Stimulated activated CD8-positive, alpha-beta memory T cell treated with anti-CD3 and anti-CD28 coated beads, Interleukin-7, amount 100 ng/mL, for 24 hours (primary cell): ENCODE results near the gene SORCS1.

Experiments used
- DNase-seq: peaks from one replicate; pipeline ENCODE4 v3.0.0-alpha.2; 2020; ENCODE audit warnings: low read depth

The SORCS1 gene

DNA sequence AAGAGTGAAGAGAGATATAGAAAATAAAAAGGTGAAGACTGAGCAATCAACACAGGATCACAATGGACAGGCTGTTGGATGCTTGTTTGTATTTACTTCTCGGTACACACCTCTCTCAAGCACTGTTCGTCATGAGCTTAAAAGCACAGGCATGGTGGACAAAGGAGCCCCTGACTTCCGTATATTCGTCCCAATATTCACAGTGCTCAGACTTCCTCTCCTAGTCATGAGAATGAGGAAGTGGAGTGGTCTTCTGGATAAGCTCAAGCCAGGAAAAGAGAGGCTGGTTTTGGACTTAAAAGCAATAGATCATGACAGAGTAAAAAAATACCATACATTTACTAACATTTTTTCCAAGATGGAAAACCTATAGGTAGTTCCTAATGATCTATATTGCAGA is 172.5 kb downstream of the SORCS1 start:
- no peak for DNase-seq

GRCh38 chr10:106991091-106991490 is 173.4 kb downstream of the SORCS1 start:
- no peak for DNase-seq

GRCh38 chr10:106987362-106987761 is 177.1 kb downstream of the SORCS1 start:
- DNase-seq = no peak

DNA sequence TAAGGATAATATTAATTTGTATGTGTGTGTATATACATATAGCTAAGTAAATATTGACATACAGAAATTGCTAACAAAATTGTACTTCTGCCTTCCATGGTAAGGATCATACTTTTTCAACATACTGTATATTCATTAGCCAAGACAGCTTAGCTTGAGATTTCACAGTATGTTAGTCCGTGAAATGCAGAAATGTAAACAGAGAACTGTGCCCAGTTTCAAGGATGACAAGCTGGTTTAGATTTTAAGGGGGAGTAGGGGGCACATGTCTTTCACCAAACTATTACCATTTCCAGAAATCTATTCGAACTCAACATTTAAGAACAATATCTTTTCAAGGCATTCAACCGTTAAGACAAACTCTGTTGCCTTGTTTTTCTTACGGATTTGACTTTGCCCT is 182.2 kb downstream of the SORCS1 start:
- DNase-seq = no peak

DNA sequence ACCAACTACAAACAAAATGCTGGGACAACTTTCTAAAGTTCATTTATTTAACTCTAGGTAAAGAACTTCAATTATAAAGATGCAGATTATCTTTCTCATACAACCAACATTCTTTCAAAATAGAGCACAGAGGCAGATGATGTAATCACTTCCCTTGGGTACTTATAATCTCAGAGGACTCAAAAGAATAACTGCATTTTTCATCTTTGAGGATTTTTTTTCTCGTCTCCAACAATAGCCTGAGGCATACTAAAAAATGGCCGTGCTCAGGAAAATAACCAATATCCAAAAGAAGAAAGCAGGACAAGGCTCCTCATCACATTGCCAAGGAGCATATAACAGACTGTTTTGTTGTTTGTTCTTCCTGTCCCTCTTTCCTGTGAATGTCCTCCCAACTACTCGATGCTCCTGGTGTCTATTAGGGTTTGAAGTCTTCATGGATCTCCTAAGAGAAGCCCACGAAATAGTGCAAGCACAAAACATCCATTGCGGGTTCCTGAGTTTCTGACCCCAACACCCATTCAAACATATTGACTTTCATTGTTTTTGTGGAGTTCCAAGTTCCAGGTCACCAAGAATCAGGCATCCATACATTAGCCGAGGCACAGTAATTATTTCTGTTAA is 182.9 kb downstream of the SORCS1 start:
- DNase-seq = no peak

DNA sequence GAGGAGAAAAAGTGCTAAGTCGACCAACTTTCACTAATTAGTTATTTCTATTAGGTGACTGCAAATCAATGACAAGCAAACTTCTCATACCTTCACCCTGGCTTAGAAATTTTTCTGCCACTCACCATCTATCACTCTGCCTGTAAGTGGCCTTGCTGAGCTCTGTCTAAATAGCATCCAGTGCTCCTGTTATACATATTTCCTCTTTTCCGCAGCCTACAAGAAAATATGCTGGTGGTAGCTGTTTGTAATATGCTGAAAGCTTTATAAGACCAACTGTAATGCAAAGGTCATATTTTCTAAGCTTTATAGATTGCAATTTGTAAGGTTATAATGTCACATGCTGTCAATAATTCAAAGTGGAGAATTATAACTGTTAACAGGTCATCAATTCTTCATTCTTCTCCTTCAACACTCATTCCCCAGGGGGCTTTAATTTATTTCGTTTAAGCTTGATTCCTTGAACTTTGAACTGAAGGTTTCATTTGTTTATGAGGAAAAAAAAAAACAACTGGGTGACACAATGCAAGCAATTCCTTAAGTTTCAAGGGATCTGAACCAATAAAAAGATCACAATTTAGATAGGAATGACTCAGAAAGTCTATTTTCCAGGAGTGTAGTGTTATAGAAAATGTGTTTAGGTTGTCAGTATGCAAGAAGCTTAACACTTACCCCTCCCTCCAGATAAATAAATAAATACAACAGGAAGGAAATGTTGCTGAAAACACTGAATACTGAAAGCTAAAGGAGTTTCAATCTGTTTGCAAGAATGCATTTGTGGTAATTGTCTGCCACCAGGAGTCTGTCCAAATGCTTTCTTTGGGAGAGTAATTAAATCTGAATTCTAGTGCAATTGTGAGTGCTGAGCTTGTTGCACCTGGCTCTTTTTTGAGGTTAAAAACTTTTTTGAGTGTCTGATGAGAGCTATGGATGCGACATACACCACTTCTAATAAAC is 183.7 kb downstream of the SORCS1 start:
- no peak for DNase-seq

- DNase-seq = no peak
Observed at GRCh38 chr10:106978756-106979155, 185.8 kb downstream of the SORCS1 start.

- no peak for DNase-seq
Observed at GRCh38 chr10:106973716-106974115, 190.8 kb downstream of the SORCS1 start.

GRCh38 chr10:106973288-106973687 is 191.2 kb downstream of the SORCS1 start:
- no peak for DNase-seq

GRCh38 chr10:106972381-106972780 is 192.1 kb downstream of the SORCS1 start:
- no peak for DNase-seq

DNA sequence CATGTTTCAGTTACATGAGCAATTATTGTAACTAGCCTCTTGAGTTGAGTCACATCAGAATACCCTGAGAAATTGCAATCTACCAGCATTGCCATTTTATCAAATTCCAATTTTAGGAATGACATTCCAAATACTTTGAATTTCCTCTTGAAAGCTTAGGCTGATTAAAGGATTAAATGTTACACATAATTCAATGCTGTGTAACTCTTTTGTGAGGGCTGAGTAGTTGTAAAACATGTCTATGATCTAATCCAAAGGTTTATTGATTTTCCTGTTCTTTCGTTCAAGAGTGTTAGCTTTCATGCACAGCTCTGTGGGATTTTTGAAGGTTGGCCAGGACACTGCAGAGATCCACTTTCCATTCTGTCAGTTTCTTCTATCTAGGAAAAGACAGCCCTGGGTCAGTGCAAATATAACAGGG is 193.1 kb downstream of the SORCS1 start:
- DNase-seq = no peak

GRCh38 chr10:106967452-106967851 is 197.1 kb downstream of the SORCS1 start:
- DNase-seq = no peak

- no peak for DNase-seq
Observed at GRCh38 chr10:106960812-106961211, 203.7 kb downstream of the SORCS1 start.

- DNase-seq = no peak
Observed at GRCh38 chr10:106959521-106959920, 205.0 kb downstream of the SORCS1 start.

DNA sequence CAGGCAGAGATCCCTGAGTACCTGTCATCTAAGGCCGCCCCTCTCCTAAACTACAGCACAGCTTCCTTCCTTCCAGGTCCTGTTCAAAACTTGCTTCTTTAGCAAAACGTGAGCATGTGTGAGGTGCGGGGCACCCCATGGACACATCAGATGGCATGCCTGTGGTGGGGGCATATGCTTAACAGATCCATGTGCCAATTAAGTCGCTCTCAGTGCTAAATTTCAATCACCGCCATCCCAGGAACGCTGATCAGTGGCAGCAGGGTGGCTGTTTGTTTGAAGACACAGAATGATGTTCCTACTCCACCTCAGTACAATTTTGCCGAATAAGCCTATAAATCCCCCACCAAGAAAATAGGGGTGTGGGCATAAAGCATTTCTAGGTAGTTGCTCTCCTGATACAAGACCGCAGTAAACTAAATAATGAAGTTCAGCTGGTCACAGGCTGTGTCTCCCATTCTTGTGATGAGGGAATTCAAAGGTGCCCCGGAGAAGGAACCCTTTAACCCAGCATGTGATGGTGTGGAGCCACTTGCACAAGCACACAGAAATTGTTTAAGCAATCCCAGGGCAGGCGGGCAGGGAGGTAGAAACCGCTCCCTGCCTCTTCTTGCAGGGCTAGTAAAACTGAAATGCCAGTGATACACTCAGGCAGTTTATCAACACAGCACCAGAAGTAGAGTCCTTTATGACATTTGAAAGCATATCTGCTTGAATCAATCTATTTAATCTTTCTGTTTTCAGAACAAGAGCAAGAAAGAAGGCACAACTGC is 205.7 kb downstream of the SORCS1 start:
- no peak for DNase-seq

DNA sequence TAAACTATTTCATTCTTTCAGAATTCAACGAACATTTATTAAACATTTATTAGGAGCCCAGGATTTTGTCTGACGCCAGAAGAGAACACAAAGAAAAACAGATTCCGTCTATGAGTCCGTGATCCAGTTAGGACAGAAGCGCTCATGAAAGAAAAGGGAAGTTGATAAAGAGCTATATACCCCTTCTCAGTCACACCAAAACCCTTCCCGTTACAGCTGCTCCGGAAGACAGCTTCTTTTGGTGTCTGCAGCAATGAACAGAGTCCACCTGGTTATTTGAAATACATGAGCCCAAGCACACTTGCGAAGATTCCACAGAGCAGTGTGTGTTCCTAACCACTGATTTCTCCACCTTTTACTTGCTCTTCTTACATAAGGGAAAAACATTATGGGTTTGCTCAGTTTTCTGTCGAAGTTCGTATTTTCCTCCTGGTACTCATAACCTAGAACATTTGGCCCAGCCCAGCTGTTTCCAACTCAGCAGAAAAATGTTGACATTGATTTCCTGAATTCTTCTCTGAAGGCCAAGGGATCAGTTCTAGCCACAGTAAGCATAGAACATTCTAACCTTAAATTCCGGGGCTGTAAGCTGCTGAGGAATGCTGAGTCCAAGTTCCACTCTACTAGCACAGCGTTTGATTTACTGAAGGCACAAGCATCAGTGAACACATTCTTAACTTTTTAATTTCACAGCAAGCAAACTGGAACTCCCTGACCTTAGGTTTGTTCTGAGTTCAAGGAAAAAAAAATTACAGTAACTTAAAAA is 206.5 kb downstream of the SORCS1 start:
- DNase-seq = no peak

GRCh38 chr10:106956216-106956915 is 208.1 kb downstream of the SORCS1 start:
- DNase-seq = no peak

DNA sequence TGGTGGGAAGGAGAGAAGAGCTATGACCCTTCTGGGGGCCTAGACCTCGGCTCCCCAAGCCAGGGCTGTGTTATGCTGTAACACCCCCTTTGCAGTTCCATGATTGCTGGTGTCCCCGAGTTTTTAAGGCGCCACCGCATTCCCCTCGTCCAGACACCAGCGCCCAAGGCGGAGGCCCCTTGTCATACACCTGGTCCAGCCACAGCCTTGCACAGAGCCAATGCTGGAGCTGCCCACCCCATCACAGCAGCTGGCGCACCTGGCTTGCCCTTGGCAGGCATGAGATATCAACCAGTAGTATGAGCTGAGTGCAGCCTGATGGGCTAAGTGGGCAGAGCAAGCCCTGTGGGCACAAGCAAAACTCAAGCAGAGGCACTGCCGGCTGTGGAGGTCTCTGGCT is 209.4 kb downstream of the SORCS1 start:
- no peak for DNase-seq

- no peak for DNase-seq
Observed at GRCh38 chr10:106952033-106952432, 212.5 kb downstream of the SORCS1 start.

GRCh38 chr10:106949680-106950478 is 214.6 kb downstream of the SORCS1 start:
- no peak for DNase-seq
